Neural cell (in vitro differentiated cells): ENCODE data around the gene LRRC56. TPM values are rescaled to one million over a fixed set of nuclear protein-coding genes. Genes with fewer than 3 reads are reported as not detected.

Source experiments
- H2AFZ ChIP-seq: fragments of 200-600, 300-800 bp; sonication (generic), shearing (Covaris generic); 2 replicates; pipeline ENCODE4 v1.6.0; 2014; ENCODE audit warnings: low read depth, mild to moderate bottlenecking, antibody characterized with exemption, low read length, moderate library complexity
- H3F3A ChIP-seq: fragments of 200-600 bp; shearing (Covaris generic); 2 replicates; pipeline ENCODE4 v1.6.1; 2016; ENCODE audit warnings: mild to moderate bottlenecking, moderate library complexity, mixed read lengths, antibody characterized with exemption, low read length; ENCODE audit not compliant: insufficient read depth, poor library complexity, severe bottlenecking
- H3K27ac ChIP-seq: fragments of 200-600, 300-800 bp; sonication (generic), shearing (Covaris generic); 2 replicates; pipeline ENCODE4 v1.5.1; 2014; ENCODE audit warnings: mild to moderate bottlenecking, low read length, moderate library complexity
- H3K27me3 ChIP-seq: fragments of 300-800, 200-600 bp; sonication (generic), shearing (Covaris generic); 2 replicates; pipeline ENCODE4 v1.6.0; 2014; ENCODE audit warnings: mild to moderate bottlenecking, low read depth, low read length, moderate library complexity; ENCODE audit not compliant: insufficient read depth
- H3K36me3 ChIP-seq: fragments of 300-800, 200-600 bp; sonication (generic), shearing (Covaris generic); 2 replicates; pipeline ENCODE4 v1.5.1; 2014; ENCODE audit warnings: mild to moderate bottlenecking, antibody characterized with exemption, low read length, moderate library complexity; ENCODE audit not compliant: insufficient read depth
- H3K4me2 ChIP-seq: fragments of 300-800, 200-600 bp; sonication (generic), shearing (Covaris generic); 2 replicates; pipeline ENCODE4 v1.6.0; 2014; ENCODE audit warnings: mild to moderate bottlenecking, low read length
- H3K4me3 ChIP-seq: fragments of 300-800, 200-600 bp; sonication (generic), shearing (Covaris generic); 2 replicates; pipeline ENCODE4 v1.5.1; 2014; ENCODE audit warnings: mild to moderate bottlenecking, low read length, moderate library complexity
- H3K79me2 ChIP-seq: fragments of 200-600 bp; shearing (Covaris generic); replicated peaks from 2 replicates; pipeline ENCODE4 v1.6.0; 2014; ENCODE audit warnings: mild to moderate bottlenecking, low read length, moderate library complexity; ENCODE audit not compliant: insufficient read depth
- H3K9ac ChIP-seq: fragments of 300-800, 200-600 bp; sonication (generic), shearing (Covaris generic); 2 replicates; pipeline ENCODE4 v1.6.1; 2016; ENCODE audit warnings: mild to moderate bottlenecking, low read length, mixed read lengths
- H3K9me2 ChIP-seq: fragments of 200-600 bp; shearing (Covaris generic); 2 replicates; pipeline ENCODE4 v1.6.1; 2016; ENCODE audit warnings: mild to moderate bottlenecking, low read length, mixed read lengths; ENCODE audit not compliant: insufficient read depth
- H3K9me3 ChIP-seq: fragments of 200-600, 300-800 bp; sonication (generic), shearing (Covaris generic); 2 replicates; pipeline ENCODE4 v1.6.1; 2016; ENCODE audit warnings: mild to moderate bottlenecking, mixed run types, low read length, moderate library complexity, mixed read lengths
- H4K20me1 ChIP-seq: fragments of 200-600 bp; shearing (Covaris generic); 2 replicates; pipeline ENCODE4 v1.6.1; 2016; ENCODE audit warnings: mild to moderate bottlenecking, mixed run types; ENCODE audit not compliant: insufficient read depth
- EP300 ChIP-seq: fragments of 450-650 bp; conservative IDR thresholded peaks from 2 replicates; pipeline ENCODE4 v1.6.1; 2014; ENCODE audit warnings: antibody characterized with exemption, mild to moderate bottlenecking, moderate library complexity; ENCODE audit not compliant: poor library complexity, severe bottlenecking
- EZH2 ChIP-seq: fragments of 200-600, 300-800 bp; shearing (Covaris generic), sonication (generic); IDR thresholded peaks from 2 replicates; pipeline ENCODE4 v1.6.1; 2014; ENCODE audit warnings: antibody characterized with exemption, low read length, borderline replicate concordance, mild to moderate bottlenecking; ENCODE audit not compliant: insufficient read depth, poor library complexity, severe bottlenecking
- MXI1 ChIP-seq: fragments of 450-650 bp; conservative IDR thresholded peaks from 2 replicates; pipeline ENCODE4 v1.6.1; 2014; ENCODE audit warnings: antibody characterized with exemption, mild to moderate bottlenecking; ENCODE audit not compliant: poor library complexity, severe bottlenecking
- POLR2AphosphoS5 ChIP-seq: IDR thresholded peaks from 2 replicates; pipeline ENCODE4 v1.6.1; 2012
- RAD21 ChIP-seq: fragments of 450-650 bp; conservative IDR thresholded peaks from 2 replicates; pipeline ENCODE4 v1.6.1; 2014; ENCODE audit warnings: antibody characterized with exemption, mild to moderate bottlenecking, moderate library complexity
- SMC3 ChIP-seq: fragments of 450-650 bp; conservative IDR thresholded peaks from 2 replicates; pipeline ENCODE4 v1.6.1; 2014; ENCODE audit warnings: antibody characterized with exemption, mild to moderate bottlenecking, moderate library complexity; ENCODE audit not compliant: poor library complexity
- TAF1 ChIP-seq: IDR thresholded peaks from 2 replicates; pipeline ENCODE4 v1.6.1; 2012; ENCODE audit warnings: low read depth
- polyA plus RNA-seq: library from polyadenylated mRNA; depleted of rRNA; stranded (reverse); fragments of >200 nt; gene quantifications from 2 replicates; pipeline ENCODE4 v1.2.3, GENCODE V29; 2014
- TF ChIP-seq, protein P1 (sequence below): fragments of 450-650 bp; IDR thresholded peaks from 2 replicates; pipeline ENCODE4 v1.5.1; 2014; ENCODE audit warnings: antibody characterized with exemption, mild to moderate bottlenecking, moderate library complexity; ENCODE audit not compliant: poor library complexity, severe bottlenecking
- TF ChIP-seq, protein P2 (sequence below): IDR thresholded peaks from 2 replicates; pipeline ENCODE4 v1.6.1; 2012; ENCODE audit warnings: borderline replicate concordance

LRRC56 gene
- polyA plus RNA-seq, 1 donor from 2014 or later = 0.76 TPM

DNA sequence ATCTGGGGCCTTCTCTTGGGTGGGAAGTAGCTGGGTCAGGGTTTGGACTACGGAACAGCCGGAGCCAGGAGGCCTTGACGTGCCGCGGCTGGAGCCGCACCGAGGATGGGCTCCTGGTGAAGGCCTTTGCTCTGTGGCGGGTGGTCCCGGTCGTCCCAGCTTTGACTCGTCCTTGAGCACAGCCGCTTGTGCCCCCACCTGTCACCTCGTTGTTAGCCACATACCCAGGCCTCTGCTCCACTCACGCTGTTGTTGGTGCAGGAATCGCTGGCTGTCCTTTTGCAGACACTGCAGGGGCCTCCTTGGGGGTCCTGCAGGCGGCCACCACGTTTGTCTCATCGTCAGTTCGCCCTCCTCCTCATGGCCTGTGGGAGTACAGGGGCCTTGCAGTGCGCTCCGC, 56.0 kb downstream of the LRRC56 start:
- TF ChIP-seq POLR2AphosphoS5 = no peak
- no peak for TF ChIP-seq EZH2
- no peak for TF ChIP-seq TAF1
- TF ChIP-seq SMC3 = no peak
- no peak for TF ChIP-seq MXI1
- no peak for TF ChIP-seq RAD21
- TF ChIP-seq, protein P1, sequence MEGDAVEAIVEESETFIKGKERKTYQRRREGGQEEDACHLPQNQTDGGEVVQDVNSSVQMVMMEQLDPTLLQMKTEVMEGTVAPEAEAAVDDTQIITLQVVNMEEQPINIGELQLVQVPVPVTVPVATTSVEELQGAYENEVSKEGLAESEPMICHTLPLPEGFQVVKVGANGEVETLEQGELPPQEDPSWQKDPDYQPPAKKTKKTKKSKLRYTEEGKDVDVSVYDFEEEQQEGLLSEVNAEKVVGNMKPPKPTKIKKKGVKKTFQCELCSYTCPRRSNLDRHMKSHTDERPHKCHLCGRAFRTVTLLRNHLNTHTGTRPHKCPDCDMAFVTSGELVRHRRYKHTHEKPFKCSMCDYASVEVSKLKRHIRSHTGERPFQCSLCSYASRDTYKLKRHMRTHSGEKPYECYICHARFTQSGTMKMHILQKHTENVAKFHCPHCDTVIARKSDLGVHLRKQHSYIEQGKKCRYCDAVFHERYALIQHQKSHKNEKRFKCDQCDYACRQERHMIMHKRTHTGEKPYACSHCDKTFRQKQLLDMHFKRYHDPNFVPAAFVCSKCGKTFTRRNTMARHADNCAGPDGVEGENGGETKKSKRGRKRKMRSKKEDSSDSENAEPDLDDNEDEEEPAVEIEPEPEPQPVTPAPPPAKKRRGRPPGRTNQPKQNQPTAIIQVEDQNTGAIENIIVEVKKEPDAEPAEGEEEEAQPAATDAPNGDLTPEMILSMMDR = no peak
- TF ChIP-seq EP300 = no peak
- TF ChIP-seq, protein P2, sequence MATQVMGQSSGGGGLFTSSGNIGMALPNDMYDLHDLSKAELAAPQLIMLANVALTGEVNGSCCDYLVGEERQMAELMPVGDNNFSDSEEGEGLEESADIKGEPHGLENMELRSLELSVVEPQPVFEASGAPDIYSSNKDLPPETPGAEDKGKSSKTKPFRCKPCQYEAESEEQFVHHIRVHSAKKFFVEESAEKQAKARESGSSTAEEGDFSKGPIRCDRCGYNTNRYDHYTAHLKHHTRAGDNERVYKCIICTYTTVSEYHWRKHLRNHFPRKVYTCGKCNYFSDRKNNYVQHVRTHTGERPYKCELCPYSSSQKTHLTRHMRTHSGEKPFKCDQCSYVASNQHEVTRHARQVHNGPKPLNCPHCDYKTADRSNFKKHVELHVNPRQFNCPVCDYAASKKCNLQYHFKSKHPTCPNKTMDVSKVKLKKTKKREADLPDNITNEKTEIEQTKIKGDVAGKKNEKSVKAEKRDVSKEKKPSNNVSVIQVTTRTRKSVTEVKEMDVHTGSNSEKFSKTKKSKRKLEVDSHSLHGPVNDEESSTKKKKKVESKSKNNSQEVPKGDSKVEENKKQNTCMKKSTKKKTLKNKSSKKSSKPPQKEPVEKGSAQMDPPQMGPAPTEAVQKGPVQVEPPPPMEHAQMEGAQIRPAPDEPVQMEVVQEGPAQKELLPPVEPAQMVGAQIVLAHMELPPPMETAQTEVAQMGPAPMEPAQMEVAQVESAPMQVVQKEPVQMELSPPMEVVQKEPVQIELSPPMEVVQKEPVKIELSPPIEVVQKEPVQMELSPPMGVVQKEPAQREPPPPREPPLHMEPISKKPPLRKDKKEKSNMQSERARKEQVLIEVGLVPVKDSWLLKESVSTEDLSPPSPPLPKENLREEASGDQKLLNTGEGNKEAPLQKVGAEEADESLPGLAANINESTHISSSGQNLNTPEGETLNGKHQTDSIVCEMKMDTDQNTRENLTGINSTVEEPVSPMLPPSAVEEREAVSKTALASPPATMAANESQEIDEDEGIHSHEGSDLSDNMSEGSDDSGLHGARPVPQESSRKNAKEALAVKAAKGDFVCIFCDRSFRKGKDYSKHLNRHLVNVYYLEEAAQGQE = no peak
- no peaks in the 10 kb centered on the region for H3K9me3 ChIP-seq
- no peaks in the 10 kb centered on the region for H3K9me2 ChIP-seq
- H2AFZ ChIP-seq = no peak overlapping the region
- no peak overlapping the region for H3K27ac ChIP-seq
- H3F3A ChIP-seq = no peaks in the 10 kb centered on the region
- no peak overlapping the region for H3K4me2 ChIP-seq
- H3K79me2 ChIP-seq = no peaks in the 10 kb centered on the region
- H4K20me1 ChIP-seq = no peaks in the 10 kb centered on the region
- H3K9ac ChIP-seq = no peak overlapping the region
- H3K27me3 ChIP-seq = no peaks in the 10 kb centered on the region
- H3K4me3 ChIP-seq = no peak overlapping the region
- peaks cover 4% of the 10 kb centered on the region for H3K36me3 ChIP-seq

GRCh38 chr11:595400-595799, 58.1 kb downstream of the LRRC56 start:
- Histone ChIP-seq H3K4me3 (no peak overlapping the region), H3K27ac (no peak overlapping the region), H3K9ac (no peak overlapping the region), H3K36me3 (peaks cover 4% of the 10 kb centered on the region), H3K4me2 (no peak overlapping the region), H3K79me2 (no peaks in the 10 kb centered on the region), H4K20me1 (no peaks in the 10 kb centered on the region), H3F3A (no peaks in the 10 kb centered on the region), H2AFZ (no peak overlapping the region), H3K9me3 (no peaks in the 10 kb centered on the region), H3K9me2 (no peaks in the 10 kb centered on the region), H3K27me3 (no peaks in the 10 kb centered on the region)
- no peak for TF ChIP-seq SMC3
- no peak for TF ChIP-seq POLR2AphosphoS5
- TF ChIP-seq EZH2 = no peak
- TF ChIP-seq MXI1 = no peak
- no peak for TF ChIP-seq EP300
- TF ChIP-seq TAF1 = no peak
- TF ChIP-seq RAD21 = no peak
- TF ChIP-seq, protein P1 = no peak
- TF ChIP-seq, protein P2 = no peak
